IMR-90 (cell line): Measurements from ENCODE around the gene NUP37. TPM values are rescaled to one million over a fixed set of nuclear protein-coding genes. Genes with fewer than 3 reads are reported as not detected.

ENCODE experiments used
- ATAC-seq: fragments of 200-7000 bp; cut with Tn5 transposase; 2 replicates; pipeline ENCODE4 v1.9.1; 2020; ENCODE audit warnings: low read depth, mild to moderate bottlenecking, moderate library complexity
- BruUV-seq: library from RNA; stranded (reverse); fragments of 400-500 nt; replicated peaks from 2 replicates; lab custom pipeline; 2021; lab: Mats Ljungman, UMichigan
- CTCF ChIA-PET: fragments of 300-600 bp; formaldehyde crosslinking; extraction: SDS; loops from one replicate; lab custom pipeline; 2021; ENCODE audit warnings: antibody characterized with exemption; lab: Yijun Ruan, JAX
- POLR2A ChIA-PET: fragments of 300-600 bp; sonication (Branson Sonifier 250); formaldehyde crosslinking; loops from one replicate; lab custom pipeline; 2022; ENCODE audit warnings: antibody characterized with exemption; ENCODE audit not compliant: unreplicated experiment; lab: Charles Lee
- DNase-seq: peaks from one replicate; pipeline ENCODE4 v3.0.0; 2013
- H2AFZ ChIP-seq: replicated peaks from 2 replicates; pipeline ENCODE3; 2013; ENCODE audit warnings: low read length, mild to moderate bottlenecking; ENCODE audit not compliant: poor library complexity
- H2AK5ac ChIP-seq: 2 replicates; pipeline ENCODE4 v1.6.1; 2013; ENCODE audit warnings: low read depth, low read length, inconsistent platforms
- H2AK9ac ChIP-seq: replicated peaks from 2 replicates; pipeline ENCODE3; 2013; ENCODE audit warnings: mild to moderate bottlenecking, low read depth, low read length, moderate library complexity; ENCODE audit not compliant: poor library complexity
- H2BK120ac ChIP-seq: 2 replicates; pipeline ENCODE4 v1.6.1; 2013; ENCODE audit warnings: low read depth, low read length, inconsistent platforms
- H2BK15ac ChIP-seq: 3 replicates; pipeline ENCODE4 v1.6.1; 2013; ENCODE audit warnings: low read depth, low read length, inconsistent platforms
- H2BK20ac ChIP-seq: 2 replicates; pipeline ENCODE4 v1.6.1; 2013; ENCODE audit warnings: low read depth, mild to moderate bottlenecking, inconsistent platforms, low read length, moderate library complexity
- H2BK5ac ChIP-seq: 2 replicates; pipeline ENCODE4 v1.6.1; 2013; ENCODE audit warnings: mild to moderate bottlenecking, low read depth, low read length, inconsistent platforms; ENCODE audit not compliant: poor library complexity, severe bottlenecking
- H3K14ac ChIP-seq: replicated peaks from 2 replicates; pipeline ENCODE4 v1.6.1; 2013; ENCODE audit warnings: low read depth, low read length, inconsistent platforms
- H3K18ac ChIP-seq: 2 replicates; pipeline ENCODE4 v1.6.1; 2013; ENCODE audit warnings: low read depth, low read length, control low read depth
- H3K23ac ChIP-seq: 2 replicates; pipeline ENCODE4 v1.6.1; 2013; ENCODE audit warnings: low read depth, low read length, inconsistent platforms
- H3K27ac ChIP-seq: 2 replicates; pipeline ENCODE4 v1.5.1; 2013; ENCODE audit warnings: mild to moderate bottlenecking, control low read depth, low read length; ENCODE audit not compliant: insufficient read depth
- H3K27me3 ChIP-seq: 2 replicates; pipeline ENCODE4 v1.6.1; 2013; ENCODE audit warnings: low read length; ENCODE audit not compliant: control insufficient read depth, insufficient read depth
- H3K36me3 ChIP-seq: 2 replicates; pipeline ENCODE4 v1.6.1; 2013; ENCODE audit warnings: low read length, mixed read lengths; ENCODE audit not compliant: control insufficient read depth, insufficient read depth
- H3K4ac ChIP-seq: 2 replicates; pipeline ENCODE4 v1.6.1; 2013; ENCODE audit warnings: low read depth, low read length, inconsistent platforms
- H3K4me1 ChIP-seq: 2 replicates; pipeline ENCODE4 v1.6.1; 2013; ENCODE audit warnings: low read length, mixed read lengths; ENCODE audit not compliant: control insufficient read depth, insufficient read depth
- H3K4me2 ChIP-seq: 2 replicates; pipeline ENCODE4 v1.6.1; 2013; ENCODE audit warnings: low read depth, mild to moderate bottlenecking, control low read depth, low read length, moderate library complexity
- H3K4me3 ChIP-seq: 2 replicates; pipeline ENCODE4 v1.5.1; 2013; ENCODE audit warnings: low read depth, mild to moderate bottlenecking, control low read depth, low read length, moderate library complexity; ENCODE audit not compliant: insufficient read depth
- H3K56ac ChIP-seq: 2 replicates; pipeline ENCODE4 v1.6.1; 2013; ENCODE audit warnings: low read length, inconsistent platforms; ENCODE audit not compliant: insufficient read depth; ENCODE audit errors: extremely low read depth
- H3K79me1 ChIP-seq, 2 experiments: 2 replicates each; pipeline ENCODE4 v1.6.1; 2013; ENCODE audit warnings: low read length in 2 of 2, inconsistent platforms in 1 of 2, low read depth in 1 of 2
- H3K9ac ChIP-seq: 2 replicates; pipeline ENCODE4 v1.6.1; 2013; ENCODE audit warnings: low read depth, low read length, control low read depth
- H3K9me1 ChIP-seq: 2 replicates; pipeline ENCODE4 v1.6.1; 2013; ENCODE audit warnings: low read length, inconsistent platforms; ENCODE audit not compliant: insufficient read depth
- H3K9me3 ChIP-seq: 2 replicates; pipeline ENCODE4 v1.6.1; 2013; ENCODE audit warnings: low read length; ENCODE audit not compliant: control insufficient read depth, insufficient read depth
- H4K20me1 ChIP-seq: 2 replicates; pipeline ENCODE4 v1.6.1; 2013; ENCODE audit warnings: low read length, inconsistent platforms; ENCODE audit not compliant: insufficient read depth
- H4K5ac ChIP-seq: 2 replicates; pipeline ENCODE4 v1.6.1; 2013; ENCODE audit warnings: mild to moderate bottlenecking, low read depth, low read length, control low read depth
- H4K8ac ChIP-seq, 2 experiments: 2 replicates each; pipeline ENCODE4 v1.6.1; 2013; ENCODE audit warnings: low read depth in 2 of 2, low read length in 2 of 2, control low read depth in 1 of 2, inconsistent platforms in 1 of 2
- H4K91ac ChIP-seq: 2 replicates; pipeline ENCODE4 v1.6.1; 2013; ENCODE audit warnings: low read depth, low read length, inconsistent platforms; ENCODE audit not compliant: insufficient read depth
- BHLHE40 ChIP-seq: fragments of 150-350 bp; IDR thresholded peaks from 2 replicates; pipeline ENCODE4 v1.6.1; 2016; ENCODE audit warnings: mild to moderate bottlenecking, low read depth, low read length
- MAFK ChIP-seq: IDR thresholded peaks from 2 replicates; pipeline ENCODE4 v1.6.1; 2012; ENCODE audit warnings: low read depth, low read length, improper control_type of control experiment
- MAZ ChIP-seq: IDR thresholded peaks from 2 replicates; pipeline ENCODE4 v1.6.1; 2012; ENCODE audit warnings: low read depth, mild to moderate bottlenecking, low read length, improper control_type of control experiment, moderate library complexity, borderline replicate concordance
- MXI1 ChIP-seq: IDR thresholded peaks from 2 replicates; pipeline ENCODE4 v1.6.1; 2012; ENCODE audit warnings: low read depth, mild to moderate bottlenecking, low read length, moderate library complexity, borderline replicate concordance
- NFE2L2 ChIP-seq: fragments of 150-350 bp; IDR thresholded peaks from 2 replicates; pipeline ENCODE4 v1.6.1; 2016; ENCODE audit warnings: low read depth, mild to moderate bottlenecking, low read length
- dilution Hi-C: fragments of 300-500 bp; cut with HindIII; formaldehyde crosslinking; loops from one replicate; pipeline ENCODE4 v1.14.3; 2018; ENCODE audit warnings: low sequenced_read_pairs; ENCODE audit not compliant: unreplicated experiment
- in situ Hi-C: fragments of 300-500 bp; cut with MboI; formaldehyde crosslinking; loops from 3 replicates; pipeline ENCODE4 v1.14.3; 2019; ENCODE audit warnings: low sequenced_read_pairs, inconsistent platforms, mixed read lengths
- intact Hi-C: fragments of 100-400 bp; cut with micrococcal nuclease; formaldehyde crosslinking; loops from 2 replicates; pipeline ENCODE4 v1.10.0; 2022
- polyA plus RNA-seq, 3 experiments: library from polyadenylated mRNA; depleted of rRNA; stranded (reverse); fragments of >200 nt; gene quantifications; 2 replicates each; pipeline ENCODE4 v1.2.3, GENCODE V29; 2012; ENCODE audit warnings: low replicate concordance in 1 of 3
- total RNA-seq: library from RNA; depleted of rRNA; stranded (reverse); fragments of >200 nt; gene quantifications from 2 replicates; pipeline ENCODE4 v1.2.3, GENCODE V29; 2012
- TF ChIP-seq, protein P1 (sequence below): conservative IDR thresholded peaks from 2 replicates; pipeline ENCODE4 v1.5.1; 2012; ENCODE audit warnings: mild to moderate bottlenecking, low read depth, low read length, improper control_type of control experiment
- TF ChIP-seq, protein P2 (sequence below): fragments of 150-350 bp; IDR thresholded peaks from 2 replicates; pipeline ENCODE4 v1.6.1; 2016; ENCODE audit warnings: low read depth, mild to moderate bottlenecking, low read length, moderate library complexity, borderline replicate concordance

NUP37 gene
- total and polyA plus RNA-seq, 2 of the 4 experiments (the other 2 are of a cell fraction) = 41.1 to 55.0 TPM

- H3K27ac ChIP-seq = no peak overlapping the region
- no peaks in the 10 kb centered on the region for H3K36me3 ChIP-seq
- no peak overlapping the region for H4K91ac ChIP-seq
- no peak overlapping the region for H3K23ac ChIP-seq
- no peak overlapping the region for H2AFZ ChIP-seq
- H2BK5ac ChIP-seq = no peak overlapping the region
- TF ChIP-seq, protein P1, sequence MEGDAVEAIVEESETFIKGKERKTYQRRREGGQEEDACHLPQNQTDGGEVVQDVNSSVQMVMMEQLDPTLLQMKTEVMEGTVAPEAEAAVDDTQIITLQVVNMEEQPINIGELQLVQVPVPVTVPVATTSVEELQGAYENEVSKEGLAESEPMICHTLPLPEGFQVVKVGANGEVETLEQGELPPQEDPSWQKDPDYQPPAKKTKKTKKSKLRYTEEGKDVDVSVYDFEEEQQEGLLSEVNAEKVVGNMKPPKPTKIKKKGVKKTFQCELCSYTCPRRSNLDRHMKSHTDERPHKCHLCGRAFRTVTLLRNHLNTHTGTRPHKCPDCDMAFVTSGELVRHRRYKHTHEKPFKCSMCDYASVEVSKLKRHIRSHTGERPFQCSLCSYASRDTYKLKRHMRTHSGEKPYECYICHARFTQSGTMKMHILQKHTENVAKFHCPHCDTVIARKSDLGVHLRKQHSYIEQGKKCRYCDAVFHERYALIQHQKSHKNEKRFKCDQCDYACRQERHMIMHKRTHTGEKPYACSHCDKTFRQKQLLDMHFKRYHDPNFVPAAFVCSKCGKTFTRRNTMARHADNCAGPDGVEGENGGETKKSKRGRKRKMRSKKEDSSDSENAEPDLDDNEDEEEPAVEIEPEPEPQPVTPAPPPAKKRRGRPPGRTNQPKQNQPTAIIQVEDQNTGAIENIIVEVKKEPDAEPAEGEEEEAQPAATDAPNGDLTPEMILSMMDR = no peak
- TF ChIP-seq BHLHE40 = no peak
- TF ChIP-seq MAFK = no peak
- TF ChIP-seq MAZ = no peak
- TF ChIP-seq MXI1 = no peak
- TF ChIP-seq, protein P2, sequence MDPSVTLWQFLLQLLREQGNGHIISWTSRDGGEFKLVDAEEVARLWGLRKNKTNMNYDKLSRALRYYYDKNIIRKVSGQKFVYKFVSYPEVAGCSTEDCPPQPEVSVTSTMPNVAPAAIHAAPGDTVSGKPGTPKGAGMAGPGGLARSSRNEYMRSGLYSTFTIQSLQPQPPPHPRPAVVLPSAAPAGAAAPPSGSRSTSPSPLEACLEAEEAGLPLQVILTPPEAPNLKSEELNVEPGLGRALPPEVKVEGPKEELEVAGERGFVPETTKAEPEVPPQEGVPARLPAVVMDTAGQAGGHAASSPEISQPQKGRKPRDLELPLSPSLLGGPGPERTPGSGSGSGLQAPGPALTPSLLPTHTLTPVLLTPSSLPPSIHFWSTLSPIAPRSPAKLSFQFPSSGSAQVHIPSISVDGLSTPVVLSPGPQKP = no peak
- no peak for TF ChIP-seq NFE2L2
- no TSS peak for BruUV-seq
- no peak overlapping the region for H3K56ac ChIP-seq
- no peaks in the 10 kb centered on the region for H4K20me1 ChIP-seq
- no peak overlapping the region for H2AK9ac ChIP-seq
- no peak overlapping the region for H3K4me2 ChIP-seq
- ChIA-PET CTCF (no interaction called here), POLR2A (no interaction called here)
- in situ Hi-C loops (no loop called here), dilution Hi-C loops (no loop called here), intact Hi-C loops (no loop called here)
- no peak overlapping the region for H3K14ac ChIP-seq
- ATAC-seq (peak; percentile 52; the same call in 1 of the 2 replicates), DNase-seq (peak; percentile 28)
- H3K9ac ChIP-seq = no peak overlapping the region
- no peaks in the 10 kb centered on the region for H3K9me1 ChIP-seq
- no peak overlapping the region for H3K4me3 ChIP-seq
- no peak overlapping the region; the same call in 1 of the 2 replicates for H4K5ac ChIP-seq
- H3K18ac ChIP-seq = peak overlapping the region; percentile 70
- no peaks in the 10 kb centered on the region for H3K9me3 ChIP-seq
- no peak overlapping the region for H2AK5ac ChIP-seq
- H2BK15ac ChIP-seq = no peak overlapping the region
- no peaks in the 10 kb centered on the region for H3K79me1 ChIP-seq
- no peaks in the 10 kb centered on the region for H3K27me3 ChIP-seq
- H3K4me1 ChIP-seq = peaks cover 7% of the 10 kb centered on the region
- H2BK120ac ChIP-seq = peak overlapping the region; percentile 42; the same call in 1 of the 2 replicates
- H4K8ac ChIP-seq = no peak overlapping the region; a peak in 1 of 4 replicates
- H3K4ac ChIP-seq = no peak overlapping the region
- no peak overlapping the region for H2BK20ac ChIP-seq
Observed at GRCh38 chr12:102167821-102168604, 48.1 kb upstream of the NUP37 start.
